Astrocyte (in vitro differentiated cells and primary cell): ENCODE results near the gene PYROXD2.

Experiments used
- CTCF ChIP-seq: IDR thresholded peaks from 2 replicates; pipeline ENCODE4 v1.5.1; 2011; ENCODE audit warnings: low read depth, mild to moderate bottlenecking, inconsistent platforms, low read length, moderate library complexity; ENCODE audit not compliant: insufficient read depth
- EZH2 ChIP-seq: IDR thresholded peaks from 2 replicates; pipeline ENCODE4 v1.6.1; 2012; ENCODE audit warnings: mild to moderate bottlenecking, low read length, inconsistent platforms; ENCODE audit not compliant: insufficient read depth

DNA sequence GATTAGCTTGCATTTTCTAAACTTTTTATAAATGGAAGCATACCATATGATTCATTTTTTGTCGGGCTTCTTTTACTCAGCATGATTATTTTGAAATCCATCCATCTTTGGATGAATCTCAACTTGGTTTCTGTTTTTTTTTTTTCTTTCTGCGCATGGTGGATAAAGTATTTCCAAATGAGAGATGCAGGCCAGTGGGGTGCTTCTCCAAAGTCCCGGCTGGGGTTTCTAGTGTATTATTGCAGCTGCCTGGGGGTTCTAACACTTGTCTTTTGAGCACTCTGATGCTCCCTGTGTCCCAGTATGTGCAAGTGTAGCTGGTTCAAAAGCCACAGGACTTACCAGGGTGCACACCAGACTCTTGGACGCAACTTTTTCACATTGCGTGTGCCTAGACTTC is 76.1 kb downstream of the PYROXD2 start:
- TF ChIP-seq CTCF (no peak), EZH2 (no peak)
